Suprapubic skin (tissue), 4 donors: ENCODE measurements around the gene CMSS1. TPM values are rescaled to one million over a fixed set of nuclear protein-coding genes. Genes with fewer than 3 reads are reported as not detected.

Experiments used
- DNase-seq, 2 donors: peaks; one replicate each; pipeline ENCODE4 v3.0.0-alpha.2; 2019; ENCODE audit warnings: low spot score in 2 of 2
- H3K27ac ChIP-seq: fragments of 200-600 bp; sonication (generic); one replicate; pipeline ENCODE4 v1.5.1; 2019
- H3K27me3 ChIP-seq: fragments of 200-600 bp; sonication (generic); one replicate; pipeline ENCODE4 v1.5.1; 2019
- H3K36me3 ChIP-seq: fragments of 200-600 bp; sonication (generic); one replicate; pipeline ENCODE4 v1.5.1; 2019
- H3K4me1 ChIP-seq: fragments of 200-600 bp; sonication (generic); one replicate; pipeline ENCODE4 v1.5.1; 2019
- H3K4me3 ChIP-seq: fragments of 200-600 bp; sonication (generic); one replicate; pipeline ENCODE4 v1.5.1; 2019; ENCODE audit warnings: mild to moderate bottlenecking
- H3K9me3 ChIP-seq: fragments of 200-600 bp; sonication (generic); one replicate; pipeline ENCODE4 v1.5.1; 2019
- EP300 ChIP-seq: sonication (generic); formaldehyde crosslinking; IDR thresholded peaks from one replicate; pipeline ENCODE4 v1.6.1; 2017; ENCODE audit warnings: antibody characterized with exemption
- POLR2A ChIP-seq, 2 donors: fragments of 450-650 bp; IDR thresholded peaks; one replicate each; pipeline ENCODE4 v1.6.1; 2017; ENCODE audit warnings: antibody characterized with exemption in 2 of 2, mild to moderate bottlenecking in 2 of 2, moderate library complexity in 2 of 2
- POLR2AphosphoS5 ChIP-seq, 3 donors: sonication (generic); formaldehyde crosslinking; IDR thresholded peaks; one replicate each; pipeline ENCODE4 v1.6.1; 2017; ENCODE audit warnings: antibody characterized with exemption in 3 of 3
- WGBS: methylation state at CpG from one replicate; pipeline ENCODE4 v1.1.5; 2018; 5-methylcytosine and 5-hydroxymethylcytosine counted together
- total RNA-seq, 4 donors: library from RNA; depleted of rRNA; stranded (reverse); fragments of >200 nt; gene quantifications; one replicate each; pipeline ENCODE4 v1.1.0, GENCODE V29; 2016
- TF ChIP-seq, protein P1 (sequence below), 2 donors: fragments of 200-600 bp in 1 of 2; fragments of 450-650 bp in 1 of 2; sonication (generic) in 1 of 2; IDR thresholded peaks; one replicate each; pipeline ENCODE4 v1.5.1; 2016 to 2019; ENCODE audit warnings: antibody characterized with exemption in 2 of 2, mild to moderate bottlenecking in 1 of 2, moderate library complexity in 1 of 2

CMSS1 gene
- total RNA-seq, 4 donors from 2014 or later: 13.2 to 17.1 (median 13.5) TPM

DNA sequence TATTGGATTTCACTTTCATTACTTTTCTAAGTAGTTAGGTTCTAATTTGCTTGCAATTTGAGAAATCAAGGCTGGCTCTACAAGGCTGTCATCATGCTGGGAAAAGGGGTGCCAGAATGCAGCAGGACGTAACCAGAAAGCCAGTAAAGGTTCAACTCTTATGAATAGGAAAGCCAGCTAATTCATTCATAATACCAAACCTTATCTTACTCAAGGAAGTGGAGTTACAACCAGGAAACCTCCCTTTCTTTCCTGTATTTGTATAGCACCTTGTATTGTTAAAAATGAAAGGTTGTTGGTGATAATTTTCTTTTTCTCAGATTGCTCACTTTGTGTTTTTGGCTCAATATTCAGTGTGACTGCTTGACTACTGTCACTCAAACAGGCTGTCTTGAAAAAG lies 187.3 kb downstream of the CMSS1 start:
- TF ChIP-seq, protein P1, sequence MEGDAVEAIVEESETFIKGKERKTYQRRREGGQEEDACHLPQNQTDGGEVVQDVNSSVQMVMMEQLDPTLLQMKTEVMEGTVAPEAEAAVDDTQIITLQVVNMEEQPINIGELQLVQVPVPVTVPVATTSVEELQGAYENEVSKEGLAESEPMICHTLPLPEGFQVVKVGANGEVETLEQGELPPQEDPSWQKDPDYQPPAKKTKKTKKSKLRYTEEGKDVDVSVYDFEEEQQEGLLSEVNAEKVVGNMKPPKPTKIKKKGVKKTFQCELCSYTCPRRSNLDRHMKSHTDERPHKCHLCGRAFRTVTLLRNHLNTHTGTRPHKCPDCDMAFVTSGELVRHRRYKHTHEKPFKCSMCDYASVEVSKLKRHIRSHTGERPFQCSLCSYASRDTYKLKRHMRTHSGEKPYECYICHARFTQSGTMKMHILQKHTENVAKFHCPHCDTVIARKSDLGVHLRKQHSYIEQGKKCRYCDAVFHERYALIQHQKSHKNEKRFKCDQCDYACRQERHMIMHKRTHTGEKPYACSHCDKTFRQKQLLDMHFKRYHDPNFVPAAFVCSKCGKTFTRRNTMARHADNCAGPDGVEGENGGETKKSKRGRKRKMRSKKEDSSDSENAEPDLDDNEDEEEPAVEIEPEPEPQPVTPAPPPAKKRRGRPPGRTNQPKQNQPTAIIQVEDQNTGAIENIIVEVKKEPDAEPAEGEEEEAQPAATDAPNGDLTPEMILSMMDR (IDR thresholded peaks at IDR 0.05): no peak
- TF ChIP-seq POLR2A (IDR thresholded peaks at IDR 0.05) (no peak), POLR2AphosphoS5 (IDR thresholded peaks at IDR 0.05) (no peak), EP300 (no peak)
- Histone ChIP-seq H3K9me3 (no peaks in the 10 kb centered on the region), H3K4me1 (peaks cover 50% of the 10 kb centered on the region), H3K27ac (no peak overlapping the region), H3K4me3 (no peak overlapping the region), H3K27me3 (no peaks in the 10 kb centered on the region), H3K36me3 (no peaks in the 10 kb centered on the region)
- WGBS: 90% methylated on average over 1 of the region's 1 CpG
- DNase-seq: no peak

DNA sequence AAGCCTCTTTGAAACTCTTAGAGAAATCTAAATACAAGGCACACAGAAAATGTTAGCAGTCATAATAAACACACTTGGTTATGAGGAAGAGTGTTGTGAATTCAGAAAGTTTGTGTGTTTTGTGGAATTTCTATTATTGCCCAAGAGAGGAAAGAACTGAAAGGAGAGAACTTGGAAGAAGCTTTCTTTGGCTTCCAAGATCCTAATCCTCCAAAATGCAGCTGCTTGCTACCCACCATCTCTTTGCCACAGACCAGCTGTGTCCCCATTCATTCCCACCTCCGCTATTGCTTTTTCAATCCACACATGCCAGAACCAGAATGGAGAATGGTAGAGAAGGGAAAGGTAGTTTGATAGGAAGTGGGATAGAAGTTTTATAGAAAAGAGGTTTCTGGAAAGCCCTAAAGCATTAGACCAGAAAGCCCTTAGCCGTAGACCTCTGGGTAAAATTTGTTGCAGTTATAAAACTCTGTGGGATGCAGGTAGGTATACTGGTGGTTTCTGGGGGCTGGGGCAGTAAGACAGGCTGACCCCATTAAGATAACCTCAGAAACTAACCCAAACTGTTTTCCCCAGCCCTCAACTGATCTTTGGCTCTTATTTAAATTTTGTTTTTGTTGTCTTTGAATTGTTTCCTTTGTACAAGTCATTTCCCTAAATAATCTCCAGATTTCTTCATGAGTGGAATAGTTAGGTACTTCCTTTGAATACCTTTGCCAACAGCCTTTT lies 188.2 kb downstream of the CMSS1 start:
- TF ChIP-seq POLR2A (IDR thresholded peaks at IDR 0.05) (no peak), EP300 (no peak), POLR2AphosphoS5 (IDR thresholded peaks at IDR 0.05) (no peak)
- TF ChIP-seq, protein P1 (IDR thresholded peaks at IDR 0.05): no peak
- H3K4me3 ChIP-seq: no peak overlapping the region
- H3K27ac ChIP-seq: peak overlapping the region; percentile 8
- H3K9me3 ChIP-seq: no peaks in the 10 kb centered on the region
- WGBS: 72% methylated on average over 2 of the region's 2 CpGs
- H3K27me3 ChIP-seq: no peaks in the 10 kb centered on the region
- DNase-seq: no peak
- H3K36me3 ChIP-seq: no peaks in the 10 kb centered on the region
- H3K4me1 ChIP-seq: peaks cover 44% of the 10 kb centered on the region

DNA sequence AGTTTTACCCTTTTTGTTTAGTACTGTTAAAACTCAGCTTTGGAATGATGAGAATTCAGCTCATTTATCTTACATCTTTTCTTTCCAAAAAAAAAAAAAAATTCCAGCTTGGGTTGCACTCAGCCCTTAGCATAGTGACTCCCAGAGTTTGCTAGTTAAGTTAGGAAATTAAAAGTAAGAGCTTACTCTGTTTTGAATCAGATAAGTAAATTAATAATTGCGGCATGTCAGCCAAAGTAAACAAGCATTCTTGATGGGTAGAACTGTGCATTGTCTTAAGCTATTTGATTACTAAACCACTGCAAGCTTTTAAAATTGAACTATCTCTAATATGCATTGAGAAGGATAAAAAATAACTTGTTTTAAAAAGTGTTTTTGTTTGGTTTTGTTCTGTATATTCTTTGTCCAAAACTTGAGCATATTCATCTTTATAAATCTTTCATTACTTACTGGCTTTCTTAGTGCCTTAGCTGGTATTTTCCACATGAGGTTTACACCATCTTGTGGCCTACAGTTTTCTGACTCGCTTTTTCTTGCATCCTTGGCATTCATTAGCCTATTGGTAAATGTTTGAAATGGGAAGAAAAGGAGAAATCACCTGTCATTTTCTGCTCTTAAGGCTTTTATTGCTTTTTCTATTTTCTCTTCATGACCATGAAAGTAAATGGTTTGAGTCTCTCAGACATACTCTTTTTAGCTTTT lies 189.1 kb downstream of the CMSS1 start:
- Histone ChIP-seq H3K27me3 (no peaks in the 10 kb centered on the region), H3K36me3 (no peaks in the 10 kb centered on the region), H3K9me3 (no peaks in the 10 kb centered on the region), H3K4me3 (no peak overlapping the region), H3K4me1 (peaks cover 43% of the 10 kb centered on the region), H3K27ac (no peak overlapping the region)
- DNase-seq: no peak
- TF ChIP-seq POLR2A (IDR thresholded peaks at IDR 0.05): no peak
- TF ChIP-seq, protein P1 (IDR thresholded peaks at IDR 0.05): no peak
- no peak for TF ChIP-seq EP300
- no peak for TF ChIP-seq POLR2AphosphoS5 (IDR thresholded peaks at IDR 0.05)
- WGBS: 41% methylated on average over 2 of the region's 2 CpGs

DNA sequence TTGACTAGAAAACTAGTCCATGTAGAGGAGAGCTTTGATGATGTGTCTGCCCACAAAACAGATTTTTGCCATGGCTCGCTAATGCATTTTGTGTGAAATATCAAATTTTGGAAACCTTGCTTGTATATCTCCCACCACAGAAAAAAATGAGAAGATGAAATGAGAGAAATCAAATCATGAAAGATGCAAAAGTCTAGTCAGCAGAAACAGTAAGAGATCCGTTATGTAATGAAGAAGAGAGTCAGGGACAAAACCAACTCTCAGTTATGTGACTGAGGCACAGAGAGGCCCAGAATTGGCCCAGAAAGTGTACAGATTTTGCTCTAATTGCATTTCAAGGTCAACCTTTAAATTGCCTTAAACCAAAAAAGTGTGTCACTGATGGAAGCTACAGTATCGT lies 189.7 kb downstream of the CMSS1 start:
- WGBS: 94% methylated on average over 3 of the region's 3 CpGs
- Histone ChIP-seq H3K4me3 (no peak overlapping the region), H3K27me3 (no peaks in the 10 kb centered on the region), H3K9me3 (no peaks in the 10 kb centered on the region), H3K36me3 (no peaks in the 10 kb centered on the region), H3K27ac (no peak overlapping the region), H3K4me1 (peaks cover 37% of the 10 kb centered on the region)
- no peak for TF ChIP-seq POLR2AphosphoS5 (IDR thresholded peaks at IDR 0.05)
- no peak for TF ChIP-seq EP300
- TF ChIP-seq POLR2A (IDR thresholded peaks at IDR 0.05): no peak
- TF ChIP-seq, protein P1 (IDR thresholded peaks at IDR 0.05): no peak
- DNase-seq: no peak

DNA sequence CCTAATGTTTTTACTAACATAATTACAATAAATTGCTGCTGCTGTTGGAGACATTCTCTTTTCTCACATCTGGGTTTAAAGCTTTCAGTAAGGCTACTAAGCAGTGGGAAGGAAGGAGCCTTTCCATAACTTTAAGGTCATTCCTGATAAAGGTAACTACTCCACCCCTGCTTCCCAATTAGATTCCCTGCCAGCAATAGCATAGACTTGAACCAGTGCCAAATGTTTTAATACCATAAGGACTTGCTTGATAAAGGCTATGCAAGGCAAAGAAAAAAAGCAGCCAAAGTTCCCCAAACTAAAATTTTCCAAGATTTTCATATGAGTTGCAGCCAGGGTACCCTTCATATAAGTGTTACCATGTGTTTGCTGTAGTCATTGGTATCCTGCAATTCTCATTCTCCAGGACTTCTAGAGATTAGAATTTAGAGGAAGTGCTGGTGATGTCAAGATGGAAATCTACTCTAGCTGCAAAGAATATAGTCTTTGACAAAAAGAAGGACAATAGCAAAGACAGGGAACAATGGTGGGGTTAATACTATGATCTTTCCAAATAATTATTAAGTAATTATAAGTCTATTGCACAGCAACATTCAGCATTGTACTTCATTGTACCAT lies 190.5 kb downstream of the CMSS1 start:
- Histone ChIP-seq H3K4me3 (no peak overlapping the region), H3K36me3 (no peaks in the 10 kb centered on the region), H3K27ac (no peak overlapping the region), H3K4me1 (peaks cover 30% of the 10 kb centered on the region), H3K27me3 (no peaks in the 10 kb centered on the region), H3K9me3 (no peaks in the 10 kb centered on the region)
- DNase-seq: no peak
- TF ChIP-seq POLR2A (IDR thresholded peaks at IDR 0.05) (no peak), POLR2AphosphoS5 (IDR thresholded peaks at IDR 0.05) (no peak), EP300 (no peak)
- TF ChIP-seq, protein P1 (IDR thresholded peaks at IDR 0.05): no peak
